GM18870 (cell line): ENCODE data around the gene MALRD1.

Experiments used
- ATAC-seq: cut with Tn5 transposase; IDR thresholded peaks from one replicate; pipeline ENCODE4 v1.9.1; 2021; ENCODE audit warnings: moderate library complexity; ENCODE audit not compliant: unreplicated experiment

Gene MALRD1

GRCh38 chr10:19107406-19107805 is 58.8 kb downstream of the MALRD1 start:
- ATAC-seq = no peak

- ATAC-seq = no peak
Observed at GRCh38 chr10:19111501-19112267, 63.1 kb downstream of the MALRD1 start.

GRCh38 chr10:19117438-19117837 is 68.8 kb downstream of the MALRD1 start:
- ATAC-seq = no peak

GRCh38 chr10:19119191-19119590 is 70.6 kb downstream of the MALRD1 start:
- no peak for ATAC-seq

- ATAC-seq = no peak
Observed at GRCh38 chr10:19120381-19120908, 71.8 kb downstream of the MALRD1 start.

- ATAC-seq = no peak
Observed at GRCh38 chr10:19133992-19134391, 85.4 kb downstream of the MALRD1 start.

- no peak for ATAC-seq
Observed at GRCh38 chr10:19142967-19143366, 94.4 kb downstream of the MALRD1 start.

GRCh38 chr10:19144206-19144605 is 95.6 kb downstream of the MALRD1 start:
- ATAC-seq = no peak

- ATAC-seq = no peak
Observed at GRCh38 chr10:19154375-19154774, 105.8 kb downstream of the MALRD1 start.

- no peak for ATAC-seq
Observed at GRCh38 chr10:19158358-19158757, 109.8 kb downstream of the MALRD1 start.

- ATAC-seq = no peak
Observed at GRCh38 chr10:19158870-19159269, 110.3 kb downstream of the MALRD1 start.

- no peak for ATAC-seq
Observed at GRCh38 chr10:19164461-19164860, 115.9 kb downstream of the MALRD1 start.

- ATAC-seq = no peak
Observed at GRCh38 chr10:19168584-19168983, 120.0 kb downstream of the MALRD1 start.

GRCh38 chr10:19169041-19169440 is 120.4 kb downstream of the MALRD1 start:
- ATAC-seq = no peak

- no peak for ATAC-seq
Observed at GRCh38 chr10:19169684-19170083, 121.1 kb downstream of the MALRD1 start.

GRCh38 chr10:19178675-19179074 is 130.1 kb downstream of the MALRD1 start:
- ATAC-seq = no peak

GRCh38 chr10:19184891-19185290 is 136.3 kb downstream of the MALRD1 start:
- no peak for ATAC-seq

- no peak for ATAC-seq
Observed at GRCh38 chr10:19194866-19195265, 146.3 kb downstream of the MALRD1 start.

- no peak for ATAC-seq
Observed at GRCh38 chr10:19195698-19196097, 147.1 kb downstream of the MALRD1 start.

GRCh38 chr10:19200211-19200610 is 151.6 kb downstream of the MALRD1 start:
- ATAC-seq = no peak

GRCh38 chr10:19204246-19204917 is 155.8 kb downstream of the MALRD1 start:
- ATAC-seq = no peak

GRCh38 chr10:19209319-19209718 is 160.7 kb downstream of the MALRD1 start:
- ATAC-seq = no peak
